Ovary (tissue), 9 donors: ENCODE data around the gene DPM1. TPM values are rescaled to one million over a fixed set of nuclear protein-coding genes. Genes with fewer than 3 reads are reported as not detected.

Source experiments
- DNase-seq, 5 donors: peaks; one replicate each; pipeline ENCODE4 v3.0.0-alpha.2; 2019 to 2020
- H3K27ac ChIP-seq, 2 donors: fragments of 200-600 bp; one replicate each; pipeline versions ENCODE4 v1.5.1 to v1.8.0; 2019 to 2022
- H3K27me3 ChIP-seq: fragments of 200-600 bp; one replicate; pipeline ENCODE4 v1.8.0; 2022
- H3K36me3 ChIP-seq: fragments of 200-600 bp; sonication (generic); one replicate; pipeline ENCODE4 v1.5.1; 2019
- H3K4me1 ChIP-seq: one replicate; pipeline ENCODE4 v1.8.1; 2013; ENCODE audit warnings: mild to moderate bottlenecking, moderate library complexity; ENCODE audit not compliant: insufficient read depth
- H3K4me3 ChIP-seq: fragments of 200-600 bp; sonication (generic); one replicate; pipeline ENCODE4 v1.5.1; 2017
- H3K9me3 ChIP-seq, 2 donors: fragments of 200-600 bp in 1 of 2; sonication (generic) in 1 of 2; one replicate each; pipeline versions ENCODE4 v1.5.1 to v1.8.1; 2013 to 2019; ENCODE audit warnings: mild to moderate bottlenecking in 1 of 2, moderate library complexity in 1 of 2
- CTCF ChIP-seq, 3 donors: fragments of 450-650 bp in 2 of 3; fragments of 200-600 bp in 1 of 3; IDR thresholded peaks; one replicate each; pipeline versions ENCODE4 v1.5.1 to v1.8.0; 2016 to 2022; ENCODE audit warnings: antibody characterized with exemption in 3 of 3, mild to moderate bottlenecking in 1 of 3
- EP300 ChIP-seq: sonication (generic); formaldehyde crosslinking; IDR thresholded peaks from one replicate; pipeline ENCODE4 v1.6.1; 2017; ENCODE audit warnings: antibody characterized with exemption
- POLR2A ChIP-seq: fragments of 450-650 bp; IDR thresholded peaks from one replicate; pipeline ENCODE4 v1.6.1; 2017; ENCODE audit warnings: antibody characterized with exemption, mild to moderate bottlenecking, moderate library complexity
- WGBS, 3 donors: extraction: QIAGEN DNeasy Blood & Tissue Kit in 1 of 3; methylation state at CpG; one replicate each; pipeline versions ENCODE4 v1.1.5 to v1.1.7; 2013 to 2017; 5-methylcytosine and 5-hydroxymethylcytosine counted together
- intact Hi-C, 4 donors: fragments of 100-400 bp; cut with DNase I; formaldehyde crosslinking; loops; one replicate each; pipeline versions ENCODE4 v1.11.0 to v1.15.1; 2022 to 2023
- polyA plus RNA-seq, 2 donors: library from polyadenylated mRNA; stranded (reverse); fragments of 200-250 nt in 1 of 2; fragments of 350-450 nt in 1 of 2; fragmentation: Illumina TruSeq in 1 of 2; extraction: RNeasy Lipid Tissue Mini Kit (QIAGEN cat#74804) in 1 of 2; gene quantifications; one replicate each; pipeline ENCODE4 v1.2.3, GENCODE V29; 2013 to 2014
- total RNA-seq, 7 donors: library from RNA; depleted of rRNA in 2 of 7; stranded (reverse); fragments of >200 nt in 2 of 7; fragmentation: NEBNext Ultra II Directional in 3 of 7; extraction: Animal tissue kit (Norgen Biotek cat#: 25700) in 3 of 7; gene quantifications; one replicate each; pipeline versions ENCODE4 v1.1.0 to v1.2.4, GENCODE V29; 2016 to 2023
- donor health status: DM: no; HTN: no; CAD: no; lungs with moderate emphysema.
- donor health status: DM: no; HTN: no; CAD: no.
- donor health status: Bipolar disorder and iron deficiency.
- donor health status: DM: yes; HTN: yes; CAD: no.
- donor health status: DM: no; HTN: no; CAD: no.
- donor health status: DM: yes; HTN: yes; CAD: no.

The DPM1 gene
- total and polyA plus RNA-seq, 9 donors: 31.1 to 53.8 (median 38.1) TPM

- no peaks in the 10 kb centered on the region for H3K4me1 ChIP-seq
- no peaks in the 10 kb centered on the region for H3K9me3 ChIP-seq
- DNase-seq: no peak
- no peak for TF ChIP-seq EP300
- TF ChIP-seq POLR2A: no peak
- no peak for TF ChIP-seq CTCF (IDR thresholded peaks at IDR 0.05)
- H3K27me3 ChIP-seq: no peaks in the 10 kb centered on the region
- no peak overlapping the region for H3K4me3 ChIP-seq
- no peaks in the 10 kb centered on the region for H3K36me3 ChIP-seq
- intact Hi-C loops: loop anchor here in 1 of 4 donors (5.0 kb wide), 1 partner anchor 320 kb away; no protein-coding TSS in a partner anchor
- 49 to 52% (median 51%) methylated on average over 4 of the region's 4 CpGs for WGBS, 3 donors
- no peak overlapping the region for H3K27ac ChIP-seq
Observed at GRCh38 chr20:50992336-50992732, 34.0 kb upstream of the DPM1 start.

- TF ChIP-seq POLR2A (no peak), EP300 (no peak), CTCF (IDR thresholded peaks at IDR 0.05) (no peak)
- H3K4me1 ChIP-seq: no peaks in the 10 kb centered on the region
- no peak overlapping the region for H3K4me3 ChIP-seq
- H3K36me3 ChIP-seq: no peaks in the 10 kb centered on the region
- H3K27me3 ChIP-seq: no peaks in the 10 kb centered on the region
- no peak for DNase-seq
- no peaks in the 10 kb centered on the region for H3K9me3 ChIP-seq
- H3K27ac ChIP-seq: no peak overlapping the region
- WGBS, 3 donors: 76 to 85% (median 83%) methylated on average over 3 of the region's 3 CpGs
- intact Hi-C loops: loop anchor here in 1 of 4 donors (5.0 kb wide), 1 partner anchor 321 kb away; no protein-coding TSS in a partner anchor
Observed at GRCh38 chr20:50991076-50991475, 32.7 kb upstream of the DPM1 start.

GRCh38 chr20:50987493-50988210, 29.3 kb upstream of the DPM1 start:
- H3K4me1 ChIP-seq: no peaks in the 10 kb centered on the region
- no peak overlapping the region for H3K4me3 ChIP-seq
- H3K27ac ChIP-seq: no peak overlapping the region
- H3K9me3 ChIP-seq: no peaks in the 10 kb centered on the region
- no peak for TF ChIP-seq EP300
- TF ChIP-seq CTCF (IDR thresholded peaks at IDR 0.05): peak; percentile 76 to 94 (median 76)
- TF ChIP-seq POLR2A: no peak
- DNase-seq: peak; percentile 54 to 72 (median 67)
- WGBS, 3 donors: 8 to 12% (median 11%) methylated on average over 13 of the region's 13 CpGs
- H3K36me3 ChIP-seq: no peaks in the 10 kb centered on the region
- intact Hi-C loops: loop anchor here (2.0 to 10.0 kb wide), 4 partner anchors 317 to 607 kb away; no protein-coding TSS in a partner anchor
- no peaks in the 10 kb centered on the region for H3K27me3 ChIP-seq

- Histone ChIP-seq H3K4me1 (peaks cover 2% of the 10 kb centered on the region), H3K4me3 (no peak overlapping the region), H3K9me3 (no peaks in the 10 kb centered on the region), H3K36me3 (no peaks in the 10 kb centered on the region), H3K27me3 (no peaks in the 10 kb centered on the region), H3K27ac (no peak overlapping the region)
- 52 to 59% (median 56%) methylated on average over 2 of the region's 2 CpGs for WGBS, 3 donors
- no peak for TF ChIP-seq EP300
- no peak for TF ChIP-seq POLR2A
- no peak for TF ChIP-seq CTCF (IDR thresholded peaks at IDR 0.05)
- intact Hi-C loops: loop anchor here in 3 of 4 donors (10.0 kb wide), 1 partner anchor 611 kb away; no protein-coding TSS in a partner anchor
- no peak for DNase-seq
Observed at GRCh38 chr20:50983321-50983720, 25.0 kb upstream of the DPM1 start.
